ENCODE data around the gene GALK1. TPM values are rescaled to one million over a fixed set of nuclear protein-coding genes. Genes with fewer than 3 reads are reported as not detected.

The GALK1 gene
- total and polyA plus RNA-seq, 2 of the 13 experiments (the other 11 are each of a cell fraction or from before 2014, with no cell fraction given) = 59.9 to 93.6 TPM

DNA sequence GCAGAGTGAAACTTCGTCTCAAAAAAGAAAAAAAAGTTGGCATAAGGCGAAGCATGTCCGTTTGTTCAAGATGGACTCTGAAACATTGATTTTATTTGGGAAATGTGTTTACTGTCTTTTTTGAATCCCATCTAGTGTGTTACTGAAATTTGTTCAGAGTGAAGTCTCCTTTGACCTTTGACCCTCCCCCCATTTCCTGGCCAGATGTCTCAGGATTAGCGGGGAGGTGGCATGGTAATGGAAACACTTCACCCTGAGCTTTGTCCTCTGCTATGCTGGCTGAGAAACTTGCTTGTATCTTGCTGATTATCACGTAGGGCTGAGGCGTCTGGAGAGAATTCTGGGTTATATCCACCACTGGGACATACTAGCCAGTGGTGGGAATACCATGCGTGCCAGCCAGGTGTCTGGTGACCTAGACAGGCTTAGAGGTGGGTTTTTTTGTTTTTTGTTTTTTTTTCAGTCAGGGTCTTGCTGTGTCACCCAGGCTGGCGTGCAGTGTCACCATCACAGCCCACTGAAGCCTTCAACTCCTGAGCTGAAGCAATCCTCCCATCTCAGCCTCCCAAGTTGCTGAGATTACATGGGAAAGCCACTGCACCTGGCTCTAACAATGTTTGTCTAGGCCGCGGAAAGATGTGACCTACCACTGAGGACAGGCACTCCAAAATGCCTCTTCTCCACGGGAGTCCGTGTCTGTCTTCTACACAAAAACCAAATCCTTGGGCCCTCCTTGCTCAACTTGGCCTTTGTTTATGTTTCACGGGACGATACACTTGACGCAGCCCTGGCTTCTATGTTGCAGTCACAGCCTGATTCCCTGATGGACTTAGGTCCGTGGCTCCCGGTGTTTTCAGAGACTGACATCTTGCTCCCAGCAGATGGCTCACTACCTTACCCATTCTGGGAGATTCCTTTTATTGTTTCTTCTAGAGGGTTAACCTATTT is 6.6 kb upstream of the GALK1 start (continued):
- no peak for TF ChIP-seq MLLT10 (CRISPR knock-in tag; IDR thresholded peaks at IDR 0.05)
- peak; percentile 16; the same call in 1 of the 2 replicates for TF ChIP-seq ETV5 (CRISPR knock-in tag; IDR thresholded peaks at IDR 0.05; ENCODE audit: borderline replicate concordance)
- TF ChIP-seq SOX6 (IDR thresholded peaks at IDR 0.05) = no peak
- TF ChIP-seq SOX6 (CRISPR knock-in tag; IDR thresholded peaks at IDR 0.05) = peak; percentile 9; the same call in 1 of the 2 replicates
- no peak for TF ChIP-seq ZFP62 (CRISPR knock-in tag; IDR thresholded peaks at IDR 0.05)
- TF ChIP-seq GABPB1 (CRISPR knock-in tag; IDR thresholded peaks at IDR 0.05) = 0 out of 2 replicates have a peak, but pooled peaks have one; percentile 19
- peak; percentile 34; the same call in 1 of the 2 replicates for TF ChIP-seq HOXA3 (CRISPR knock-in tag; IDR thresholded peaks at IDR 0.05)
- no peak for TF ChIP-seq MZF1 (CRISPR knock-in tag; IDR thresholded peaks at IDR 0.05; ENCODE audit: borderline replicate concordance)
- no peak; the same call in 1 of the 2 replicates for TF ChIP-seq MYC (CRISPR knock-in tag; IDR thresholded peaks at IDR 0.05; ENCODE audit: borderline replicate concordance)
- no peak for TF ChIP-seq FOXP1 (IDR thresholded peaks at IDR 0.05)
- peak; percentile 40; the same call in 1 of the 2 replicates for TF ChIP-seq FOXP1 (CRISPR knock-in tag; IDR thresholded peaks at IDR 0.05)
- peak; percentile 79 for TF ChIP-seq GATAD2A (CRISPR knock-in tag; IDR thresholded peaks at IDR 0.05)
- TF ChIP-seq HMG20B (CRISPR knock-in tag; conservative IDR thresholded peaks at IDR 0.05) = no peak
- TF ChIP-seq ZSCAN31 (CRISPR knock-in tag; IDR thresholded peaks at IDR 0.05; ENCODE audit: low read depth) = 0 out of 2 replicates have a peak, but pooled peaks have one; percentile 45
- TF ChIP-seq TRIM24 (CRISPR knock-in tag; IDR thresholded peaks at IDR 0.05) = no peak
- TF ChIP-seq ZEB1 (IDR thresholded peaks at IDR 0.05; ENCODE audit: insufficient replicate concordance, low read depth) = no peak
- TF ChIP-seq, protein P1, sequence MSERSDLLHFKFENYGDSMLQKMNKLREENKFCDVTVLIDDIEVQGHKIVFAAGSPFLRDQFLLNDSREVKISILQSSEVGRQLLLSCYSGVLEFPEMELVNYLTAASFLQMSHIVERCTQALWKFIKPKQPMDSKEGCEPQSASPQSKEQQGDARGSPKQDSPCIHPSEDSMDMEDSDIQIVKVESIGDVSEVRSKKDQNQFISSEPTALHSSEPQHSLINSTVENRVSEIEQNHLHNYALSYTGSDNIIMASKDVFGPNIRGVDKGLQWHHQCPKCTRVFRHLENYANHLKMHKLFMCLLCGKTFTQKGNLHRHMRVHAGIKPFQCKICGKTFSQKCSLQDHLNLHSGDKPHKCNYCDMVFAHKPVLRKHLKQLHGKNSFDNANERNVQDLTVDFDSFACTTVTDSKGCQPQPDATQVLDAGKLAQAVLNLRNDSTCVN (CRISPR knock-in tag; IDR thresholded peaks at IDR 0.05; ENCODE audit: borderline replicate concordance) = peak; percentile 40; the same call in 1 of the 2 replicates
- TF ChIP-seq ZMYM3 (CRISPR knock-in tag; IDR thresholded peaks at IDR 0.05) = peak; percentile 38; the same call in 1 of the 2 replicates
- TF ChIP-seq KLF15 (CRISPR knock-in tag; IDR thresholded peaks at IDR 0.05; ENCODE audit: borderline replicate concordance) = no peak
- no peak for TF ChIP-seq ZNF589 (CRISPR knock-in tag; conservative IDR thresholded peaks at IDR 0.05)
- 0 out of 2 replicates have a peak, but pooled peaks have one; percentile 28 for TF ChIP-seq ZNF788 (CRISPR knock-in tag; IDR thresholded peaks at IDR 0.05; ENCODE audit: borderline replicate concordance)
- peak; percentile 63; the same call in 1 of the 2 replicates for TF ChIP-seq TBX2 (CRISPR knock-in tag; IDR thresholded peaks at IDR 0.05; ENCODE audit: borderline replicate concordance)
- TF ChIP-seq, protein P2, sequence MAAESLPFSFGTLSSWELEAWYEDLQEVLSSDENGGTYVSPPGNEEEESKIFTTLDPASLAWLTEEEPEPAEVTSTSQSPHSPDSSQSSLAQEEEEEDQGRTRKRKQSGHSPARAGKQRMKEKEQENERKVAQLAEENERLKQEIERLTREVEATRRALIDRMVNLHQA (CRISPR knock-in tag; IDR thresholded peaks at IDR 0.05) = no peak
- no peak for TF ChIP-seq ARHGAP35 (CRISPR knock-in tag; IDR thresholded peaks at IDR 0.05; ENCODE audit: borderline replicate concordance)
- TF ChIP-seq, protein P3, sequence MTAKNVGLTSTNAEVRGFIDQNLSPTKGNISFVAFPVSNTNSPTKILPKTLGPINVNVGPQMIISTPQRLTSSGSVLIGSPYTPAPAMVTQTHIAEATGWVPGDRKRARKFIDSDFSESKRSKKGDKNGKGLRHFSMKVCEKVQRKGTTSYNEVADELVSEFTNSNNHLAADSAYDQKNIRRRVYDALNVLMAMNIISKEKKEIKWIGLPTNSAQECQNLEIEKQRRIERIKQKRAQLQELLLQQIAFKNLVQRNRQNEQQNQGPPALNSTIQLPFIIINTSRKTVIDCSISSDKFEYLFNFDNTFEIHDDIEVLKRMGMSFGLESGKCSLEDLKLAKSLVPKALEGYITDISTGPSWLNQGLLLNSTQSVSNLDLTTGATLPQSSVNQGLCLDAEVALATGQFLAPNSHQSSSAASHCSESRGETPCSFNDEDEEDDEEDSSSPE (CRISPR knock-in tag; IDR thresholded peaks at IDR 0.05) = peak; percentile 12; the same call in 1 of the 2 replicates
- TF ChIP-seq TEAD3 (CRISPR knock-in tag; optimal IDR thresholded peaks at IDR 0.05; ENCODE audit: borderline replicate concordance) = peak; percentile 41
- TF ChIP-seq ARNTL (CRISPR knock-in tag; IDR thresholded peaks at IDR 0.05) = 0 out of 2 replicates have a peak, but pooled peaks have one; percentile 37
- TF ChIP-seq ONECUT2 (CRISPR knock-in tag; IDR thresholded peaks at IDR 0.05) = peak; percentile 58; the same call in 1 of the 2 replicates
- peak; percentile 91 for TF ChIP-seq NR2F6 (IDR thresholded peaks at IDR 0.05)
- peak; percentile 55 for TF ChIP-seq NR2F6 (CRISPR knock-in tag; IDR thresholded peaks at IDR 0.05)

Data from HepG2 (cell line).